Activated T-cell treated with anti-CD3 and anti-CD28 coated beads, Interleukin-2, amount 50 U/mL, for 48 hours (primary cell): ENCODE measurements around the gene E2F8.

Source experiments
- DNase-seq, 2 experiments: peaks; one replicate each; pipeline ENCODE4 v3.0.0-alpha.2; 2020

E2F8 gene

DNA sequence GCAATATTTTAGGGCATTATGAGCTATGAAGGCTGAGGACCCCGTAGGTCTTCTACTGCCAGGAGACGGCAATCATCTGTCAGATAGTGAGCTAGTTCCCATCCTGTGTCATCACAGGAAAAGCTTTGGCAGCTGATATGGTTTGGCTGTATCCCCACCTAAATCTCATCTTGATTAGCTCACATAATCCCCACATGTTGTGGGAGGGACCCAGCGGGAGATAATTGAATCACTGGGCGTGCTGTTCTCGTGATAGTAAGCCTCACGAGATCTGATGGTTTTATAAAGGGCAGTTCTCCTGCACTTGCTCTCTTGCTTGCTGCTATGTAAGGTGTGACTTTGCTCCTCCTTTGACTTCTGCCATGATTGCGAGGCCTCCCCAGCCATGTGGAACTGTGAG, 57.1 kb downstream of the E2F8 start:
- DNase-seq, result no peak

DNA sequence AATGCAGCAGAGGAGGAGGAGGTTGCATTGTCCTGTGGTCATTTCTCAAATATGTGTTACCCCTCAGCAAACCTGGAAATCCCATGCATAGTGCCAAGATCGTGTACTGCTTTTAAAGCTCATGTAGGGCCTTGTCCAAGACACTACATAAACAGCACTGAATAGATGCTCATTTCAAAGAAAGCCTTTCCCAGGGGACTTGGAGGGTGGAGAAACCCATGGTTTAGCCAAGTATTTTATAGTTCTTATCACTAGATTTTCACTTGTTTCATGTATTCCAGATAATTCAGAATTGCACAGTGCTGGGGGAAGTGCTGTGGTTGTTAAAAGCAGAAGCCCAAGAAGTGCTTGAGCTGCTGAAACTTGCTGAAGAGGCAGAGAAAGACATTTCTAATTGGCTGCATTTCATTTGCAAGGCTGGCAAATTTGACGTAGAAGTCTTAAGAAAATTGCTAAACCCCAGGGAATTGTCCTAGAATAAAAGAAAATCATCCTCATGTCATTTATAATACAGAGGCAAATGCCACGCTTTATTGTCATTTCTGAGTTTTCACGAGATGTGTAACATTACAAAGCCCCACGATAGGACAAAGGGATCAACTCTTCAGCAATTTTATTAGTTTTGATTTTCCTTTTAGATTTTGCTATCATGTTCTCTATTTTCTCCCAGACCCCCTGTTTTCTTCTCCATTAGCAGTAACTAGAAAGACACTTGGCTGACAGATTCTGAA, 59.0 kb downstream of the E2F8 start:
- no peak for DNase-seq

DNA sequence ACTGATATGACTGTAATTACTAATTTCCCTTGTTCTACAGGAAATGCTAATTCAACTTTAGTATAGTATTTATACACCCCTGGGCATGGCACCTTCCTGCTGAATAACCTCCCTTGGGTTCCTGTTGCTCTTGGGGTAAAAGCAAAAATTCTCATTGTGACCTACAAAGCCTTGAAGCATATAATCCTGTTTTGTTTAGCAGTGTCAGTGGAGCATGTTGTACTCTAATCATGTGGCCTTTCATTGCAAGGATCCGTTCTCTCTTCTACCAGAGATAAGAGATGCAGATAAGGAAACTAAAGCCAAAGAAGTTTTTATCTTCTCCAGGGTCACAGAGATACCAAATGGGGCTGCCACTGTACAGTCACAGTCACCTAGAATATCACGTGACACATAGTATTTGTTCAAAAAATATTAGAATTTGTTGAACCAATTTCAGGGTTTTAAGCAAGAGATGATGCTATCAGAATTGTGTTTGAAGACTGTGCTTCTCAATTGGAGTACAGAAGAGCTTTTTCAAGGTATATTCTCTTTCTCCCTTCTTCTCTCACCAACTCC, 64.0 kb downstream of the E2F8 start:
- DNase-seq, result no peak
